Ishikawa (cell line): ENCODE data around the gene PLA2G2F.

Experiments used
- CEBPB ChIP-seq: IDR thresholded peaks from 2 replicates; pipeline ENCODE4 v1.6.1; 2012
- EGR1 ChIP-seq: IDR thresholded peaks from 2 replicates; pipeline ENCODE4 v1.6.1; 2012
- EP300 ChIP-seq: IDR thresholded peaks from 2 replicates; pipeline ENCODE4 v1.6.1; 2012; ENCODE audit warnings: borderline replicate concordance
- FOXM1 ChIP-seq: IDR thresholded peaks from 2 replicates; pipeline ENCODE4 v1.6.1; 2012; ENCODE audit warnings: low read depth, borderline replicate concordance
- RAD21 ChIP-seq: IDR thresholded peaks from 2 replicates; pipeline ENCODE4 v1.6.1; 2012; ENCODE audit warnings: low read depth
- TAF1 ChIP-seq: IDR thresholded peaks from 2 replicates; pipeline ENCODE4 v1.6.1; 2012; ENCODE audit warnings: low read depth, mild to moderate bottlenecking
- TCF12 ChIP-seq: IDR thresholded peaks from 2 replicates; pipeline ENCODE4 v1.6.1; 2012; ENCODE audit warnings: low read depth
- TEAD4 ChIP-seq: IDR thresholded peaks from 2 replicates; pipeline ENCODE4 v1.6.1; 2012
- ZBTB7A ChIP-seq: IDR thresholded peaks from 2 replicates; pipeline ENCODE4 v1.6.1; 2012; ENCODE audit warnings: low read depth
- TF ChIP-seq, protein P1 (sequence below): IDR thresholded peaks from 2 replicates; pipeline ENCODE4 v1.6.1; 2012
- TF ChIP-seq, protein P2 (sequence below): IDR thresholded peaks from 2 replicates; pipeline ENCODE4 v1.6.1; 2012

DNA sequence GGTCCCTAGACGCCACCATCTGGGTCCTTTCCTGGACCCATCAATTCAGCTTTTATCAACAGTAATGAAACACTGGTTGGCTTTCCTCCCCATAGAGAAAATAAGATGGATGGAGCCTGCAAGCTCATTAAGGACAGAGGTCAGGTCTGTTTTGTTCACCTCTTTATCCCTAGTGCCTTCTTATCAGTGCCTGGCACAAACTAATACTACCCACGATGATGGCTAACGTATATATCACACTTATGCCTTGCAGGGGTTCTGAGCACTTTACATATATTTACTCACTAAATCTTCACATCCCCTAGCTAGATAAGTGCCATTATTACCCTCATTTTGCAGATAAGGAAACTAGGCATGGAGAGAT is 41.7 kb downstream of the PLA2G2F start:
- TF ChIP-seq CEBPB (no peak), RAD21 (no peak), EP300 (no peak), EGR1 (no peak), TEAD4 (no peak), TCF12 (no peak), ZBTB7A (no peak), TAF1 (no peak), FOXM1 (no peak)
- TF ChIP-seq, protein P1, sequence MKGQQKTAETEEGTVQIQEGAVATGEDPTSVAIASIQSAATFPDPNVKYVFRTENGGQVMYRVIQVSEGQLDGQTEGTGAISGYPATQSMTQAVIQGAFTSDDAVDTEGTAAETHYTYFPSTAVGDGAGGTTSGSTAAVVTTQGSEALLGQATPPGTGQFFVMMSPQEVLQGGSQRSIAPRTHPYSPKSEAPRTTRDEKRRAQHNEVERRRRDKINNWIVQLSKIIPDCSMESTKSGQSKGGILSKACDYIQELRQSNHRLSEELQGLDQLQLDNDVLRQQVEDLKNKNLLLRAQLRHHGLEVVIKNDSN = no peak
- TF ChIP-seq, protein P2, sequence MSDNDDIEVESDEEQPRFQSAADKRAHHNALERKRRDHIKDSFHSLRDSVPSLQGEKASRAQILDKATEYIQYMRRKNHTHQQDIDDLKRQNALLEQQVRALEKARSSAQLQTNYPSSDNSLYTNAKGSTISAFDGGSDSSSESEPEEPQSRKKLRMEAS = no peak
